KMS-11 (cell line): ENCODE results near the gene NELL2.

Experiments used
- H2AFZ ChIP-seq: fragments of 200-600 bp; sonication (generic); 2 replicates; pipeline ENCODE4 v1.6.1; 2016; ENCODE audit warnings: antibody characterized with exemption, mixed run types, low read depth
- H3K27ac ChIP-seq: fragments of 200-600 bp; sonication (generic); 2 replicates; pipeline ENCODE4 v1.6.1; 2016; ENCODE audit warnings: mild to moderate bottlenecking, mixed run types
- H3K27me3 ChIP-seq: fragments of 200-600 bp; sonication (generic); 2 replicates; pipeline ENCODE4 v1.6.1; 2017; ENCODE audit warnings: mild to moderate bottlenecking, low read depth, mixed run types, moderate library complexity; ENCODE audit not compliant: insufficient read depth
- H3K36me3 ChIP-seq: fragments of 200-600 bp; sonication (generic); 2 replicates; pipeline ENCODE4 v1.6.1; 2017; ENCODE audit warnings: mild to moderate bottlenecking, mixed run types; ENCODE audit not compliant: insufficient read depth
- H3K4me1 ChIP-seq: fragments of 200-600 bp; sonication (generic); 2 replicates; pipeline ENCODE4 v1.6.1; 2016; ENCODE audit warnings: mild to moderate bottlenecking, low read depth, mixed run types; ENCODE audit not compliant: poor library complexity, severe bottlenecking
- H3K4me2 ChIP-seq: fragments of 200-600 bp; sonication (generic); 2 replicates; pipeline ENCODE4 v1.7.0; 2016; ENCODE audit warnings: mild to moderate bottlenecking, mixed run types
- H3K4me3 ChIP-seq: fragments of 200-600 bp; sonication (generic); IDR thresholded peaks from 2 replicates; pipeline ENCODE4 v1.6.1; 2017; ENCODE audit warnings: low read depth, low read length, mixed read lengths; ENCODE audit not compliant: insufficient read depth
- H3K79me2 ChIP-seq: fragments of 200-600 bp; sonication (generic); 2 replicates; pipeline ENCODE4 v1.6.1; 2016; ENCODE audit warnings: low read depth, mixed run types; ENCODE audit not compliant: insufficient read depth
- H3K9ac ChIP-seq: fragments of 200-600 bp; sonication (generic); 2 replicates; pipeline ENCODE4 v1.6.1; 2016; ENCODE audit warnings: mild to moderate bottlenecking, mixed run types
- H4K20me1 ChIP-seq: fragments of 200-600 bp; sonication (generic); 2 replicates; pipeline ENCODE4 v1.6.1; 2016; ENCODE audit warnings: mild to moderate bottlenecking, mixed run types; ENCODE audit not compliant: insufficient read depth
- CTCF ChIP-seq: fragments of 200-600 bp; sonication (generic); conservative IDR thresholded peaks from 2 replicates; pipeline ENCODE4 v1.6.1; 2017; ENCODE audit warnings: low read depth, mild to moderate bottlenecking, antibody characterized with exemption, low read length, moderate library complexity, mixed read lengths

NELL2 gene

GRCh38 chr12:44555454-44555853, 320.7 kb downstream of the NELL2 start:
- Histone ChIP-seq H3K4me1 (no peaks in the 10 kb centered on the region), H3K27ac (no peak overlapping the region), H3K9ac (no peak overlapping the region), H3K36me3 (no peaks in the 10 kb centered on the region), H3K4me2 (no peak overlapping the region), H3K79me2 (no peaks in the 10 kb centered on the region), H4K20me1 (no peaks in the 10 kb centered on the region), H3K4me3 (no peak overlapping the region), H3K27me3 (no peaks in the 10 kb centered on the region), H2AFZ (no peak overlapping the region)
- TF ChIP-seq CTCF = no peak

GRCh38 chr12:44551631-44552030, 324.5 kb downstream of the NELL2 start:
- TF ChIP-seq CTCF = no peak
- H3K79me2 ChIP-seq = no peaks in the 10 kb centered on the region

GRCh38 chr12:44550377-44550776, 325.7 kb downstream of the NELL2 start:
- Histone ChIP-seq H3K4me2 (no peak overlapping the region), H4K20me1 (no peaks in the 10 kb centered on the region), H3K27me3 (no peaks in the 10 kb centered on the region), H3K4me3 (no peak overlapping the region), H2AFZ (no peak overlapping the region), H3K27ac (no peak overlapping the region), H3K36me3 (no peaks in the 10 kb centered on the region; the same call in 1 of the 2 replicates), H3K79me2 (no peaks in the 10 kb centered on the region), H3K4me1 (no peaks in the 10 kb centered on the region), H3K9ac (no peak overlapping the region)
- TF ChIP-seq CTCF = no peak

More at GRCh38 chr12:44551631-44552030, 324.5 kb downstream of the NELL2 start:
- no peaks in the 10 kb centered on the region; the same call in 1 of the 2 replicates for H3K36me3 ChIP-seq
- H3K27me3 ChIP-seq = no peaks in the 10 kb centered on the region
- H3K4me3 ChIP-seq = no peak overlapping the region
- no peak overlapping the region for H2AFZ ChIP-seq
- H4K20me1 ChIP-seq = no peaks in the 10 kb centered on the region
- no peak overlapping the region for H3K4me2 ChIP-seq
- no peak overlapping the region for H3K27ac ChIP-seq
- no peaks in the 10 kb centered on the region for H3K4me1 ChIP-seq
- no peak overlapping the region for H3K9ac ChIP-seq

- Histone ChIP-seq H3K4me2 (no peak overlapping the region), H3K27ac (no peak overlapping the region), H3K9ac (no peak overlapping the region), H3K4me3 (no peak overlapping the region), H3K4me1 (no peaks in the 10 kb centered on the region), H3K27me3 (no peaks in the 10 kb centered on the region), H2AFZ (no peak overlapping the region), H3K36me3 (no peaks in the 10 kb centered on the region; the same call in 1 of the 2 replicates), H4K20me1 (no peaks in the 10 kb centered on the region), H3K79me2 (no peaks in the 10 kb centered on the region)
- no peak for TF ChIP-seq CTCF
Measured at GRCh38 chr12:44546060-44546459, 330.1 kb downstream of the NELL2 start.
